Endothelial cell of umbilical vein (primary cell): Measurements from ENCODE around the gene L3MBTL3. TPM values are rescaled to one million over a fixed set of nuclear protein-coding genes. Genes with fewer than 3 reads are reported as not detected.

Experiments
- BruUV-seq: library from RNA; stranded (reverse); fragments of 400-500 nt; replicated peaks from 2 replicates; lab custom pipeline; 2021; lab: Mats Ljungman, UMichigan
- CTCF ChIA-PET: fragments of 300-600, 350-600 bp; sonication (Branson Sonifier 250); formaldehyde crosslinking; loops from one replicate; lab custom pipeline; 2021; ENCODE audit warnings: antibody characterized with exemption, inconsistent platforms; lab: Charles Lee
- POLR2A ChIA-PET: fragments of 300-600, 350-600 bp; sonication (Branson Sonifier 250); formaldehyde crosslinking; loops from one replicate; lab custom pipeline; 2021; ENCODE audit warnings: antibody characterized with exemption, inconsistent platforms; lab: Charles Lee
- DNase-seq: peaks from one replicate; pipeline ENCODE4 v3.0.0-alpha.2; 2011; ENCODE audit warnings: low read depth, low spot score
- FAIRE-seq: peaks from 2 replicates; lab custom pipeline; 2011; peaks lifted over from hg19 to GRCh38; lab: Jason Lieb, UNC
- H2AFZ ChIP-seq: 2 replicates; pipeline ENCODE4 v1.6.0; 2012; ENCODE audit warnings: low read depth, low read length, control low read depth, inconsistent platforms
- H3K27ac ChIP-seq: 2 replicates; pipeline ENCODE4 v1.5.1; 2011; ENCODE audit warnings: low read depth, mild to moderate bottlenecking, control low read depth, low read length, moderate library complexity; ENCODE audit not compliant: insufficient read depth
- H3K27me3 ChIP-seq, 2 experiments: 2 replicates each; pipeline versions ENCODE4 v1.6.0 to v1.6.1; 2011; ENCODE audit warnings: low read length in 2 of 2, mixed read lengths in 1 of 2; ENCODE audit not compliant: control insufficient read depth in 2 of 2, insufficient read depth in 2 of 2
- H3K36me3 ChIP-seq, 2 experiments: 2 replicates in 1 of 2; 3 replicates in 1 of 2; pipeline ENCODE4 v1.5.1; 2011; ENCODE audit warnings: low read length in 2 of 2, mild to moderate bottlenecking in 1 of 2, moderate library complexity in 1 of 2; ENCODE audit not compliant: control insufficient read depth in 2 of 2, insufficient read depth in 2 of 2; ENCODE audit errors: extremely low read depth in 1 of 2
- H3K4me1 ChIP-seq: 3 replicates; pipeline ENCODE4 v1.5.1; 2011; ENCODE audit warnings: mild to moderate bottlenecking, low read length; ENCODE audit not compliant: control insufficient read depth, insufficient read depth; ENCODE audit errors: extremely low read depth
- H3K4me2 ChIP-seq: 2 replicates; pipeline ENCODE4 v1.6.1; 2011; ENCODE audit warnings: low read length, control low read depth, mixed read lengths; ENCODE audit not compliant: insufficient read depth
- H3K4me3 ChIP-seq, 3 experiments: fragments of 200-600 bp in 1 of 3; sonication (generic), shearing (Covaris generic) in 1 of 3; replicated peaks in 1 of 3; 2 replicates each; pipeline ENCODE4 v1.5.1; 2011 to 2016; ENCODE audit warnings: control low read depth in 3 of 3, low read length in 3 of 3, mild to moderate bottlenecking in 2 of 3, inconsistent platforms in 1 of 3, low read depth in 1 of 3, moderate library complexity in 1 of 3; ENCODE audit not compliant: insufficient read depth in 1 of 3
- H3K79me2 ChIP-seq: 2 replicates; pipeline ENCODE4 v1.6.0; 2012; ENCODE audit warnings: low read length, inconsistent platforms; ENCODE audit not compliant: control insufficient read depth, insufficient read depth
- H3K9ac ChIP-seq: replicated peaks from 2 replicates; pipeline ENCODE3; 2011; ENCODE audit warnings: low read length, control low read depth; ENCODE audit not compliant: insufficient read depth; ENCODE audit errors: extremely low read depth
- H3K9me1 ChIP-seq: replicated peaks from 3 replicates; pipeline ENCODE4 v1.6.0; 2011; ENCODE audit warnings: mild to moderate bottlenecking, low read length; ENCODE audit not compliant: control insufficient read depth, insufficient read depth; ENCODE audit errors: extremely low read depth
- H3K9me3 ChIP-seq: replicated peaks from 2 replicates; pipeline ENCODE4 v1.5.1; 2012; ENCODE audit warnings: low read length, inconsistent platforms; ENCODE audit not compliant: control insufficient read depth, insufficient read depth
- H4K20me1 ChIP-seq: replicated peaks from 2 replicates; pipeline ENCODE3; 2011; ENCODE audit warnings: mild to moderate bottlenecking, low read length; ENCODE audit not compliant: control insufficient read depth, insufficient read depth; ENCODE audit errors: extremely low read depth
- EZH2 ChIP-seq: IDR thresholded peaks from 2 replicates; pipeline ENCODE4 v1.6.1; 2012; ENCODE audit warnings: borderline replicate concordance, low read depth, mild to moderate bottlenecking, moderate library complexity, low read length, inconsistent platforms; ENCODE audit not compliant: severe bottlenecking
- GATA2 ChIP-seq: IDR thresholded peaks from 2 replicates; pipeline ENCODE4 v1.7.0; 2011; ENCODE audit warnings: low read depth, mild to moderate bottlenecking, moderate library complexity, mixed read lengths, low read length; ENCODE audit not compliant: insufficient read length, insufficient read depth
- JUN ChIP-seq: IDR thresholded peaks from 2 replicates; pipeline ENCODE4 v1.6.1; 2011; ENCODE audit warnings: borderline replicate concordance, low read depth; ENCODE audit not compliant: insufficient read length, insufficient read depth
- MYC ChIP-seq: IDR thresholded peaks from one replicate; pipeline ENCODE4 v1.6.1; 2011; ENCODE audit warnings: mild to moderate bottlenecking, low read depth, low read length
- POLR2A ChIP-seq: IDR thresholded peaks from 2 replicates; pipeline ENCODE4 v1.6.1; 2012; ENCODE audit warnings: low read depth, mild to moderate bottlenecking, control low read depth, low read length
- POLR2AphosphoS5 ChIP-seq: IDR thresholded peaks from 2 replicates; pipeline ENCODE4 v1.6.1; 2012; ENCODE audit warnings: low read depth, mild to moderate bottlenecking, control low read depth, low read length, moderate library complexity; ENCODE audit not compliant: insufficient read depth
- dilution Hi-C: fragments of 300-500 bp; cut with MboI; formaldehyde crosslinking; loops from one replicate; pipeline ENCODE4 v1.15.0; 2019; ENCODE audit warnings: low sequenced_read_pairs; ENCODE audit not compliant: extremely low pct_ligation_motif_present
- intact Hi-C: fragments of 100-400 bp; cut with micrococcal nuclease; formaldehyde crosslinking; loops from one replicate; pipeline ENCODE4 v1.10.0; 2022
- polyA plus RNA-seq, 4 experiments: library from polyadenylated mRNA; depleted of rRNA in 3 of 4; stranded (reverse) in 3 of 4; unstranded in 1 of 4; fragments of >200 nt; gene quantifications; 2 replicates each; pipeline versions ENCODE4 v1.2.1 to v1.2.3, GENCODE V29; 2011 to 2012; ENCODE audit warnings: missing spikeins in 1 of 4
- total RNA-seq: library from RNA; stranded (reverse); gene quantifications from 2 replicates; pipeline ENCODE4 v1.2.3, GENCODE V29; 2021

Gene L3MBTL3
- total and polyA plus RNA-seq, 2 donors (not counting 3 experiments of a cell fraction or from before 2014, with no cell fraction given): 26.5 to 86.1 TPM

- H3K4me1 ChIP-seq: no peaks in the 10 kb centered on the region
- ChIA-PET CTCF (interaction anchor here (0.9 to 1.4 kb wide), 3 partner anchors 10 to 15 kb away, joined by 3 to 5 read pairs (median 3); no protein-coding TSS in a partner anchor), POLR2A (interaction anchor here (0.7 kb wide), 1 partner anchor 1598 kb away, joined by 6 read pairs; no protein-coding TSS in a partner anchor)
- no peaks in the 10 kb centered on the region for H3K9me1 ChIP-seq
- H3K4me2 ChIP-seq: no peak overlapping the region
- H3K9me3 ChIP-seq: no peaks in the 10 kb centered on the region
- no peaks in the 10 kb centered on the region for H3K79me2 ChIP-seq
- H3K36me3 ChIP-seq: no peaks in the 10 kb centered on the region
- TF ChIP-seq POLR2A: no peak
- no peak for TF ChIP-seq GATA2
- no peak for TF ChIP-seq JUN
- TF ChIP-seq EZH2: no peak
- no peak for TF ChIP-seq POLR2AphosphoS5
- TF ChIP-seq MYC: no peak
- no peak overlapping the region for H3K27ac ChIP-seq
- intact Hi-C loops (no loop called here), dilution Hi-C loops (no loop called here)
- no peak overlapping the region for H2AFZ ChIP-seq
- DNase-seq: no peak
- no peak for FAIRE-seq
- H3K9ac ChIP-seq: no peak overlapping the region
- BruUV-seq: no TSS peak
- no peaks in the 10 kb centered on the region for H4K20me1 ChIP-seq
- no peak overlapping the region for H3K4me3 ChIP-seq
- peaks cover 2 to 5% of the 10 kb centered on the region in 2 experiments for H3K27me3 ChIP-seq
These were observed 170.0 kb downstream of the L3MBTL3 start for GRCh38 chr6:130188207-130188899.
